Measurements from ENCODE around the gene BCAS3.

BCAS3 gene

GRCh38 chr17:61227866-61228265 is 550.2 kb downstream of the BCAS3 start:
- no peak for TF ChIP-seq CTCF (IDR thresholded peaks at IDR 0.05)
- no peak for DNase-seq (ENCODE audit: low spot score)
- Histone ChIP-seq H3K4me3 (no peak overlapping the region), H3K27ac (no peak overlapping the region)

DNA sequence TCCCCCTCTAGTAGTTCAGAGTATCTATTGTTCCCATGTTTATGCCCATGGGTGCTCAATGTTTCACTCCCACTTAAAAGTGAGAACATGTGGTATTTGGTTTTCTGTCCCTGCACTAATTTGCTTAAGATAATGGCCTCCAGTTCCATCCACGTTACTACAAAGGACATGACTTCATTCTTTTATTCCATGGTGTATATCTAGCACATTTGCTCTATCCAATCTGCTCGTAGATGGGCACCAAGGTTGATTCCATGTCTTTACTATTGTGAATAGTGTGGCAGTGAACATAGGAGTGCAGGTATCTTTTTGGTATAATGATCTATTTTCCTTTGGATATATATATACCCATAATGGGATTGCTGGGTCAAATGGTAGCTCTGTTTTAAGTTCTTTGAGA is 552.8 kb downstream of the BCAS3 start:
- no peak for DNase-seq (ENCODE audit: low spot score)
- Histone ChIP-seq H3K27ac (no peak overlapping the region), H3K4me3 (no peak overlapping the region)
- no peak for TF ChIP-seq CTCF (IDR thresholded peaks at IDR 0.05)

- DNase-seq (ENCODE audit: low spot score) = no peak
- Histone ChIP-seq H3K27ac (no peak overlapping the region), H3K4me3 (no peak overlapping the region)
- no peak for TF ChIP-seq CTCF (IDR thresholded peaks at IDR 0.05)
These were observed 553.5 kb downstream of the BCAS3 start for GRCh38 chr17:61230972-61231820.

DNA sequence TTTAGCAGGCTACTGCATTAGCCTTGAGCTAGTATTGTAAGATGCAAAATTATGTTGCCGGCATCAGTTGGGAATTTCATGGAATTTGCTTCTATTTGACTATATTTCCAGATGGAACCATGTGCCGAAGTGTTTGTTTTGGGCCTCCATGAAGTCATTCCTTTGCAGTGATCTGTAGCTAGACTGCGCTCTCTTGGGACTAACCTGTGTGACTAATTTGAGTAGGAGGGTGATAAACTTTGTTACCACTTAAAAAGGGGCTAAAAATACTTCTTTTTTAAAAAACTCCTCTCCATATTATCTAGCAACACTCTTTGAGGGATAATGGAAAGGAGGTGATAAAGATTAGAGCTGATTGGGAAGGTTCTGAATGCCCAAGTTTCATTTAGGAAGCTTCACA is 555.2 kb downstream of the BCAS3 start:
- no peak for TF ChIP-seq CTCF (IDR thresholded peaks at IDR 0.05)
- Histone ChIP-seq H3K4me3 (no peak overlapping the region), H3K27ac (no peak overlapping the region)
- DNase-seq (ENCODE audit: low spot score) = no peak

DNA sequence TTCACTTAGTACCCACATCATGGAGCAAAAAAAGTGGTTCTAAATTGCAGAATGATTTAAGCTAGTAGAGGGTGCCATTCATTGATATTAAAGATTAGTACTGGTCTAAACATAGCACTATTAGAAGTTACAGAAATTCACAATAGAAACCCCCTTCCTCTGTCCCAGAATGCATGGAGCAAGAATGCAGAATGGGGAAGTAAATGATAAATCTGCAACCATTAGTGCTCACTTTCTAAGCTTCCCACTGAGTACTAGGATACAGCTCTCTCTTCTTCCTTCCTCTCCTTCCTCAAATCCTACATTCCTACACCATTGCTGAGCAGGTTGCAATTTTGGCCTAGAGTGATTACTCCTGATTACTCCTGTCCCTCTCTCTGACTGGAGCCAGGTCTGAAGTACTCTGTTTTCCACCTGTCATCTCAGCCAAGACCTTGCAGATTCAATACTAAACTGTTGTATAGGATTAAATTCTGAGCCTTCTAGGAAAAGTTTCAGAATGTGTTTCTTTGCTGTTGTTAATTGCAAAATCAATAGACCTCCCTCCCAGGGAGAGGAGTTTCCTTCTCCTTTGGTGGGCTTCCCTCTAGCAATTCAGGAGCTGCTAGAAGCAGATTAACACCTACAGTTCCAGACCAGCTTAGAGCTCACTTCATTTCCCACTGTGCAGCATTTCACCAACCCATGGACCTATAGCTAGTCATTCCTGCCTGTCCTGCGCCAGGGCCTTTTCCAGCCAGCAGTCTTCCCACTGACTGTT is 556.5 kb downstream of the BCAS3 start:
- no peak for TF ChIP-seq CTCF (IDR thresholded peaks at IDR 0.05)
- no peak for DNase-seq (ENCODE audit: low spot score)
- Histone ChIP-seq H3K27ac (peak overlapping the region in 1 of 2 donors; percentile 20), H3K4me3 (no peak overlapping the region)

DNA sequence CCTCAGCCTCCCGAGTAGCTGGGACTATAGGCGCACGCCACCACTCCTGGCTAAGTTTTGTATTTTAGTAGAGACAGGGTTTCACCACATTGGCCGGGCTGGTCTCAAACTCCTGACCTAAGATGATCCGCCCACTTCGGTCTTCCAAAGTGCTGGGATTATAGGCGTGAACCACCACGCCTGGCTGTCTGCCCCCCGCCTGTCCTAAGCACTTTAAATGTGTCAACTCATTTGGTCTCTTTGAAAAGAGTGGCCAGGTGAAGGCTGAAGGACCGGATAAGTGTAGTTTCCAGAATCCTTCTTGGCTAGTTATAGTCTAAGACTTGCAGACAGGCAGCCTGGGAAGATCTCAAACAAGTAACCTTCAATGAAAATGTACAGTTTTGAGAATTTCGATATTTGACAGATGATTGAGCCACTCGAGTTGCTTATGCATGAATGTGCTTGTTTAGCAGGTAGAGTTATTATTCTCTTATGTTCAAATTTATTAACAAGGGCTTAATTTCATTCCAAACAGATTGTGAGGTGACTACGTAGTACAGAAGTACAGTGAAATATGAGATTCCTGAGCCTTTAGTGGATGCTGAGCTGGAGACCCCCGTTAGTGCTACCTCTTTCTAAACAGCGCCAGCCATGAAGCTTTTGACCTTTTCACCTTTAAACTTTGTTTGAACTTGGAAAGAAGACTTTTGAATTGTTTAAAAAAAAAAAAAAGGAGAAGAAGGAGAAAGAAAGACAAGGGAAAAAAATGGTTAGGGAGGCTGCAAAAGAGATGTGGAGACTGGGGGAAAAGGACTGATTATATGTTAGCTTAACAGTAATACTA is 557.6 kb downstream of the BCAS3 start:
- no peak overlapping the region for H3K4me3 ChIP-seq
- DNase-seq (ENCODE audit: low spot score) = no peak
- peak overlapping the region; percentile 13 to 30 for H3K27ac ChIP-seq
- TF ChIP-seq CTCF (IDR thresholded peaks at IDR 0.05) = no peak
